Endothelial cell of hepatic sinusoid (primary cell): ENCODE measurements around the gene GFER.

ENCODE experiments used
- in situ Hi-C: cut with HindIII; loops from 2 replicates; pipeline ENCODE4 v1.10.0; 2017; ENCODE audit warnings: low sequenced_read_pairs

The GFER gene

DNA sequence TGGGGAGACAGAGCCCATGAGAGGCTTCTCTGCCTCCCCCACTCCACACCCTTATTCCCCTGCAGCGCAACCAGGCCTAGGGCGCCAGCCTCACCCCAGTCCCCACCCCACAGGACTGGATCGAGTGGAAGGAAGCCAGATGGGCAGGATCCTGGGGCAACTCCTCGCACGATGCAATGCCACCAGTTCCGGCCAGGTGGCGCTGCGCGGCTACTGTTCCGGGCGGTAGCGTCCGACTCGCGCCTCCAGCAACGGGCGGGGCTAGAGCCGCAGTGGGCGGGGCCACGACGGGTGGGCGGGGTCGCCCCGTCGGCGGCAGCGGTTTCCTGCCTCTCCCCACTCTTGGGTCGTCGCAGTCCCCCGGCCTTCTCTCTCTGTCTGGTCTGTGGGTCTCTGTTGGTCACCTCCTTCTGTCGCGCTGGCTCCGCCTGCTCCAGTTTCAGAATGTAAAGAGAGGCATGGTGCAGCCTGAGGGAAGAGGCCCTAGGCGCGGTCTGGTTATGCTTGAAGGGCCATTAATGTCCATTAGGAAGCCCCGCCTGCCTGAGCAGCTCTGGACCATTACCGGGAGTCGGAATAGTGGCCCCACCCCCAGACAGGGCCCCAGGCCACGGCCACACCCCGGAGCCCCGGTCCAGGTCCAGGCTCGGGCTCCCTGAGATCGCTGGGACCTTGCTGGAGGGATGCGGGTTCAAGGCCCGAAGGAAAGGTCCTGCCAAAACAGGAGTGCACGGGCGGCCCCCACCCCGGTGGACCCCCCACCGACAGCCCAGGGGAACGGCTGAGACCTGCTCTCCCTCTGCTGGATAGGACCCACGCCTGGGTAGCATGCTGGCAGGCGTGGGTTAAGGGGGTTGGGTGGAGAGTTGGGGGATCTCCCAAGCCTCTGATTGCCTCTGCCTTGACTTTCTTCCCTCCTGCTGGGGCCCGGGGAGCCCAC lies 39.4 kb downstream of the GFER start:
- in situ Hi-C loops = no loop called here

DNA sequence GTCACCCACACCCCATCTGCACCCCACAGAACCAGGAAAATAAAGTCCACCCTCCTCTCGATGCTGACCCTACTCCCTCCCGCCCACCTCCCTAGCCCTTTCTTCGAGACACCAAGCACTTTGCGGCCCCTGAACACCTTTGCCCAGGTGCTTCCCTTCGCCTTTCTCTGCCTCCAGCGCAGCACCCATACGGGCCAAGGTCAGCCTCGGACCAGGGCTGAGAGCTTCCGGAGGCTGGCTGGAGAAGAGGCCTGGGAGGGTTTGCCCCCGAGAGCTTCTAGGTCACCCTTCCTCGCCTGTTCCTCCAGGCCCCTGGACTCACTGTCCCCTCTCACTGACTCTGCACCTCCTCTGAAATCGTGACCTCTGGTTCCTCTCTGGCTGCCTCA lies 40.0 kb downstream of the GFER start:
- in situ Hi-C loops = no loop called here

DNA sequence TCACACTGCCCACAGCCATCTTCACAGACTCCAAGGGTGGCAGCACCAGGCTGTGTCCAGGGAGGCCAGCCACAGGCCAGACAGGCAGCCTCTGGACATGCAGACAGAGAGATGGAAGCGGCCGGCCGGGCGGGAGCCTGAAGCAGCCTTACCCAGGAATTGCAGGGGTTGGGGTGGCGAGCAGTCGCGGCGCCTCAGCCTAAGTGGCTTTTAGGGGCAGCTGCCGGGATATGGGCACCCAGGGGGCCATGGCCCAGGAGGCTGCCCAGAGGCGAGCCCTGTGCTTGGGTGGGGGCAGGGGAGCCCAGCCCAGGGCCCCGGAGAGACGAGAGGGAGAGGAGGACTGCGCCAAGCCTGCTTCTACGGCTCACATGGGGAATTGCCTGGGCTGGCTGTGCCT lies 41.3 kb downstream of the GFER start:
- in situ Hi-C loops = no loop called here

DNA sequence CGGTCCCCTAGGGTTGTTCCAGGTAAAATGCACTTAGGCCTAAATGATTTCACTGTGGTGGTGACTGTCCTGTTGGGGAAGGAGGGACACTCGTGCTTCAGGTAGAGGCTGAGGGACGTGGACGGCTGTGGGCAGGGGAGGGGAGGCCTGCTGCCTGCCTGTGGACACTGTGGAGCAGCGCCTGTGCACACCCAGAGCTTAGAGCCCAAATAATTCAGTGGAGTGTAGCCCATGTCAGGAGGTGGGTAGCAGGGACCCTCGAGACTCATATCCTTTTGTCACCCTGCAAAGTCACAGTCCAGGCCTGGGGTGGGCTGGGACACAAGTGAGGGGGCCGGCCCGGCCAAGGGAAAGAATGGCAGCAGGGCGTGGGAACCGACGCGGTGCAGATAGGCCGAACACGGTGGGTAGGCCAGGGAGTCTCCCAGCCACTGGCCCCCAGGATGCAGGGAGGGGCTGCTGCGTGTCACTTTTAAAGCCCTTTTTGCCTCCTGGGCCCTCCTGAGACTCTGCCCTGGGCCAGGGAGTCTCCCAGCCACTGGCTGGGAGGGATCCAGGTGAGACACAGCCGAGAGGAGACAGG lies 42.0 kb downstream of the GFER start:
- in situ Hi-C loops = no loop called here

DNA sequence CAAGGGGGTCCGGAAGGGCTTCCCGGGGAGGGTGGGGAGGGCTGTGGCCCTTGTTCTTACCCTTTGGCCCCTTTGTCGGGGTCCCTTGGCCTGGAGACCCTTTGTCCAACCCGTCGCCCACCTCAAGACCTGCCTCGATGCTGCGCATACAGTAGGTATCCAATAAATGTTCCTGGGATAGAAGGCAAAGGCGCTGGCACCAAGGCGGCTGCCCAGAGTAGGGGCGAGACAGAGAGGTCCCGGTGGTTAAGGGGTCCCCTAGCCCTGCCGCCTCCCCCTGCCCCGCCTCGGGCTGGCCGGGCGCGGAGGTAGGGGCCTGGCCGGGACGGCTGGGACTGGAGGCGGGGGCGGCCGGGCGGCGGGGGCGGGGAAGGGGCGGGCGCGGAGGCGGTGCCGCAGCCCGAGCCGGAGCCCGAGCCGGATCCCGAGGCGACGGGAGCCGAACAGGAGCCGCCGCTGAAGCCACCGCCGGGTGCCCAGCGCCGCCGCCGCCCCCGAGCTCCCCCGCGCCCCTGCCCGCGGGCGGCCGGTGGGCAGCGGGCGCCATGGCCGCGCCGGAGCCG lies 42.5 kb downstream of the GFER start, which contains the start of gene NHERF2:
Gene NHERF2, plus strand, starts transcription at position 442 of the 563 bp plus-strand sequence. Its CDS starts 104 bp downstream, at position 546.
- in situ Hi-C loops = no loop called here

DNA sequence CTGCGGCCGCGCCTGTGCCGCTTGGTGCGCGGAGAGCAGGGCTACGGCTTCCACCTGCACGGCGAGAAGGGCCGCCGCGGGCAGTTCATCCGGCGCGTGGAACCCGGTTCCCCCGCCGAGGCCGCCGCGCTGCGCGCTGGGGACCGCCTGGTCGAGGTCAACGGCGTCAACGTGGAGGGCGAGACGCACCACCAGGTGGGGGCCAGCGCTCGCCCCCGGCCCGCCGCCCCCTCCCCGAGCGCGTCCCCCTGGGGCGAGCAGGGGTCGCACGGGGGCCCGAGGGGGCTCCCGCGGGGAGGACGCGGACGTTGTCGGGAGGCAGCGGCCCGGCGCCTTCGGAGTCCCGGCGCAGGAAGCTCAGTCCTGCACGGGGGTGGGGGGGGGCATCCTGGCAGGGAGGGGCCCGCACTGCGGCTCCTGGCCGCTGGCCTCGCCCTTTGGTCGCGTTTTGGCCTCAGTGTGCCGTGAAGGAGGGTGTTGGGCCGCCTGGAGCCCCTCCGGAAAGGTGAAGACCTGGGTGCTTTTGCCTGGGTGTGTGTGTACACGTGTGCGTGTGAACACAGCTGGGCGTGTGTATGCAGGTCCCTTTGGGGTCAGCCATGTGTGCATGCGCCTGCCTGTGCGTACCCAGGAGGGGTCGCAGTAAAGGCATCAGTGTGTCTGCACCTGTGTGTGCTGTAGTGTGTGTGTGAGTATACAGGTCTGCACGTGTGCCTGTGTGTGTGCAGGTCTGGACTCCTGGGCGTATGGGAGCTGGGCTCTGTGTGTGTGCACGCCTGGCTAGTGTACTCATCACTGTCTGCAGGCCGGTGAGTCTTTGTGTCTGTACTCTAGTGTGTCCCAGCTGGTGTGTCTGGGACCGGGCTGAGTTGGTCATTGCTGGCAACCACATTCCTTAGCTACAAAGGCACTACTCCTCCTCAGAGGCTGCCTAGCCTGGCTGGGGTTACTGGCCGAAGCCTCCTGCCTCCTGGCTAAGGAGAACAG lies 43.3 kb downstream of the GFER start:
- in situ Hi-C loops = no loop called here

DNA sequence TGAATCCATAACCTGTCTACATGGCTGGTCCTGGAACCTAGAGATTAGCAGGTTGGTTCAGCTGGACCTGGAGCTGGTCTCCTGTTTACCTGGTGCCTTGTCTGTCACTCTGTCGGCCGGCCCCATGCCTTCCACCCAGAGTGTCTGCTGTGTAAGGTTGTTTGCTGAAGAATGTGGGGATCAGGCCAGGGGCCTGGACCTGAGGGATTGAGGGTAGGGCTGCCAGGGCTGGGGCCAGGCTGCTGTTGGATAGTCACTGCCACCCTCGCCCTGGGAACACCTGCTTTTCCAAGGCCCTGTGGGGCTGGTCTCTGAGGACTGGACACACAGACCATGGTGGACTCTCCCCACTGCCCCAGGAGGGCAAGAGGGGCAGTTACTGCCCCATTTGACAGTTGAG lies 44.2 kb downstream of the GFER start:
- in situ Hi-C loops = no loop called here

DNA sequence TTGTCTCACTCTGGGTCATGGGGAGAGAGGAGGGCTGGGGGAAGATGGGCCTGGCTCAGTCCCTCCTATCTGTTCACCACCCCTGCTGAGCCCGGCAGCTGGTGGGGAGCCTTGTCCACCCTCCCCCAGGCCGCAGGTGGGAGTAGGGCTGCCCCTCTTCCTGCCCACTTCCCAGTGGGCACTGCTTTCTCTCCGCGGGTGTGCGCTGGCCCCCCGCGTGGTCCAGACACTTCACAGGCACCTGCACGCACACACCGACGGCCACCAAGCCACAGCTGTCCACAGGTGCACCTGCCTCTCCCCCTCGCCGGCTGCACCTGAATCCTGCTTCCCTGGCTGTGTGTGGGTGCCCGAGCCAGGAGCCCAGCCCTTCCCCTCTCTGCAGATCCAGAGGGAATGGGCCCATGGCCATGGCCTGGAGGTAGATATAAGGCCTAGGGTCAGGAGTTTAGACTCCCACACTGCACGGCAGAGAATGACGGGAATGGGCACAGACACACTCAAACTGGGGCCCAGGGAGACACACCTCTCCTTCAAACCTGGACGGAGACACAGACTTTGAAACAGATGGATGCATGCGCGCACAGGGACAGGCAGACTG lies 44.7 kb downstream of the GFER start:
- in situ Hi-C loops = no loop called here

DNA sequence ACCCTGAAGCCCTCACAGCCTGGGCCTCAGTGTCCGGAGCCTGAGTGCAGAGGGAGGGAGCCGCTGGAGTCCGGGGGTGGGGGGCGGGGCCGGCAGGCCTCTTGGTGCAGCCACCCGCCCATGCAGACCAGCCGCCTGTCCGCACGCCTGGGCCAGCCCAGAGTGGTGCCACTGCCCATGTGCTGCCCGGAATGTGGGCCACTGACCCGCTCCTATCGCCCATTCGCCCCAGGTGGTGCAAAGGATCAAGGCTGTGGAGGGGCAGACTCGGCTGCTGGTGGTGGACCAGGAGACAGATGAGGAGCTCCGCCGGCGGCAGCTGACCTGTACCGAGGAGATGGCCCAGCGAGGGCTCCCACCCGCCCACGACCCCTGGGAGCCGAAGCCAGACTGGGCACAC lies 45.4 kb downstream of the GFER start:
- in situ Hi-C loops = no loop called here

DNA sequence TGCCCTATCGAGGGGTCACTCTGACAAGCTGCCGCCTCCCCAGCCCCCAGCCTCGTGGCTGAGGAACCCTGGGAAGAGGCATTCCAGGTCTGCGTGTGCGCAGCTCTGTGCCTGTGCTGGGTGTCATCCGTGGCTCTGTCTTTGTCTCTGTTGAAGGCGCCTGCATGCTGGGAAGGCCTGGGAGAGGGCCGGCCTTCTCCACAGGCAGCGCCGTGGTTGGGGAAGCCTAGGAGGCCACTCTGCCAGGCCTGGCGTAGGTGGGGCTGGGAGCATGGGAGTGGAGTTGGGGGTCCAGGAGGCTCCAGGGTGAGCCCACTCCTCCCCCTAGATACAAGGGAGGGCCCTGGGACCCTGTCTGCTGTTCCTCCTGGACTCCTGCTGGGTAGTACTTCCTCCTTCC lies 46.0 kb downstream of the GFER start:
- in situ Hi-C loops = loop anchor here (10.0 kb wide), 1 partner anchor 475 kb away; no protein-coding TSS in a partner anchor

DNA sequence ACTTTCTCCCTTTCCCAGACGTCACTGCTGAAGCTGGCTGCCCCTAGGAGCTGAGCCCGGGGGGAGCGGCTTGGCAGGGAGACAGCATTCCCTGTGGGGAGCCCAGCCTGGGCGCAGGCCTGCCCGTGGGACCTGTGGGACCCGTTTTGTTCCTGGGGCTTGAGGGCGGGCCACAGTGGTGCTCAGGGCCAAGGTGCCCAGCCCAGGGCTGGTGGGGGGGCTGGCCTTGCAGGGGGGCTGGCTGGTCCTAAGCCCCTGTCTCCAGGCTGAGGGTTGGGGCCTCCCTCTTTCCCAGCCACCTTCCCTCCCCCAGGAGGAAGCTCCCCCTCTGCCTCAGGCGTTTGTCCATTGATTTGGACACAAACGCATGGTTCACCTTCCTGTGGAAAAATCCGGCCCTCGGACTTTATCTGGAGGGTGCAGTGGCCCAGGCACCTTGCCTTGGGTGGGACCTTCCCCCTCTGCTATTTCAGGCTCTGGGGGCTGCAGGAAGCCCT lies 47.1 kb downstream of the GFER start:
- in situ Hi-C loops = loop anchor here (10.0 kb wide), 1 partner anchor 474 kb away; no protein-coding TSS in a partner anchor

DNA sequence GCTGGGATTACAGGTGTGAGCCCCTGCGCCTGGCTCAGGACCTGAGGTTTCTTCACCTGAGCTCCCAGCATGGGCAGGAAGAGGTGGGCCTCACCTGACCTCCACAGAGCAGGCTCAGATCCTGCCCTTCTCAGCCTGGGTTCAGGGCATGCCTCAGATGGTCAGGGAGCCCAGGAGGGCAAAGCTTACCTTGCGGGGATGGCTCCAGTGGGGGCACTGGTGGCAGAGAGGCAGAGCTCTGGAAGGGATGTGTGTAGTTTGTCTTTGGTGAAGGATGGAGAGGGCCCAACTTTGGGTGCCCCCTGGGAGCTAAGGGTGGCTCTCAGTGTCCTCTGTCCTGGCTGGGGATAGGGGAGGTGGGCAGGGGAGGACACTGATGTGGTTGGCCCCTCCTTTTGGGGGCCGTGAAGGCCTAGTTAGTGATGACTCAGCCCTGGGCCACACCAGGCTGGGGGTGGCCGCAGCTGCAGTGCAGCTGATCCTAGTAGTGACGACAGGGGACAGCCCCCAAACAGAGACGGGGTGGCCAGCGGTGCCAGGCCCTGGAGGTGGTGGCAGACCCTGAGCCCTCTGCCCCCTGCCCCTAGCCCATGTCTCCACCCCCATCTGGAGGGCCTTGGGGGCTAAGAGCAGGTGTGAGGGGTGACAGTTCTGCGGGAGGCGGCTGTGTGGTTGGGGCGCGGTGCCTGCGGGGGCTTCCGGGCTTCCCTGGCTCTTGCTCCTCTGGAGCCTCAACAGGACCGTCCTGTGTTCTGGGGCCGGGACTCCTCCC lies 48.5 kb downstream of the GFER start:
- in situ Hi-C loops = loop anchor here (10.0 kb wide), 1 partner anchor 472 kb away; no protein-coding TSS in a partner anchor

DNA sequence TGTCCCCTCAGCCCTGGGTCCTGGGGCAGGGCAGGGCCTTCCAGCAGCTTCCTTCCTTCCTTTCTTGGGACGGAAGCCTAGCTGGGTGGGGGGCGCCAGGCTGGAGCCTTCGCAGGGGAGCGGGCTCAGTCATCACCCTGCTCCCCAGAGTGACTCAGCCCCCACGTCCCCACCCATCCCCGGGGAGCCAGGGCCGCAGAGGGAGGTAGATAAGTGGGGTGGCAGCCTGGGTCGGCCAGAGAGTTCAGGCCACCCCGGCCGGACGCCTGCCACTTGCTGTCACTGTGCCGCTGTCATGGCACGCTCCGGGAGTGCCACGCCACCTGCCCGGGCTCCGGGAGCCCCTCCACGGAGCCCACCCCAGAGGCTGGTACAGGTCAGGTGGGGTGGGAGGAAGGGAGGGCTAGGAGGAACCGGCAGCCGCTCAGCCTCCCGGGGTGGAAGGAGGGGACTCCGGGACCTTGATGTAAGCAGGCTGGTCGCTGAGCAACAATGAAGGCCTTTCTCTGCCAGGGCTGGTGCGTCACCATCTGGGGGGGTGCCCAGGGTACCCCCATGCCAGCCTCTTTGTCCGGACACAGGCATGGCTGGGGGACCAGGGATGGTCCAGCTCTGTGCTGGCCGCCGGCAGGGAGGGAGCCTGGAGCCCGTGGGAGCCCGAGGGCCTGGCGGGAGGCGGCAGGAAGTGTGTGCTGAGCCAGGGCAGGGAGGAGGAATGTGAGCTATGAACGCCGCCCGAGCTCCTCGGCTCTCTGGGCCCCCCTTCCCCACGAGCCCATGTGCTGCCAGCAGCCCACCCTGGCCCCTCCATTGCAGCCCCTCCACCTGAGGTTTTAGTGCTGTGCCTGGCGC lies 49.3 kb downstream of the GFER start:
- in situ Hi-C loops = loop anchor here (10.0 kb wide), 1 partner anchor 472 kb away; no protein-coding TSS in a partner anchor

DNA sequence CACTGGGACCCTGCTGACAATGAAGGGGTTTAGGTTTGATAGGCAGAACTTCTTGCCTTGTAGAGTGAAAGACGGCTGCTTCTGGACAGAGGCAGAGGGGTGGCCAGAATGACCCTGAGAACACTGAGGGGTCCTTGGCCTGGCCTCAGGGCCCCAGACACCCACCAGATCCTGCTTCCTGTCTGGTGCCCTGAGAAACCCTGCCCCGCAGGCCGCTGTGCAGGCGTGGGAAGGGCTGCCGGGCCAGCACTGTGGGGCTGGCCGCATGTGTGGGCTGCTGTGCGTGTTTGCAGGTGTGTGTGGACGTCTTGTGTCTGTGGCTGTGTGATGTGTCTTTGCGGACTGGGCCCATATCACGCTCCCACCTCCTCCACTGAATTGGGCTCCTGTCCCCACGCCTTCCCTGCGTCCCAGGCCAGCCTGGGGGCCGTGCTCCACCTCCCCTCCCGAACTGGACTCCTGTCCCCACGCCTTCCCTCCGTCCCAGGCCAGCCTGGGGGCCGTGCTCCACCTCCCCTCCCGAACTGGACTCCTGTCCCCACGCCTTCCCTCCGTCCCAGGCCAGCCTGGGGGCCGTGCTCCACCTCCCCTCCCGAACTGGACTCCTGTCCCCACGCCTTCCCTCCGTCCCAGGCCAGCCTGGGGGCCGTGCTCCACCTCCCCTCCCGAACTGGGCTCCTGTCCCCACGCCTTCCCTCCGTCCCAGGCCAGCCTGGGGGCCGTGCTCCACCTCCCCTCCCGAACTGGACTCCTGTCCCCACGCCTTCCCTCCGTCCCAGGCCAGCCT lies 50.1 kb downstream of the GFER start:
- in situ Hi-C loops = loop anchor here (10.0 kb wide), 1 partner anchor 471 kb away; no protein-coding TSS in a partner anchor

DNA sequence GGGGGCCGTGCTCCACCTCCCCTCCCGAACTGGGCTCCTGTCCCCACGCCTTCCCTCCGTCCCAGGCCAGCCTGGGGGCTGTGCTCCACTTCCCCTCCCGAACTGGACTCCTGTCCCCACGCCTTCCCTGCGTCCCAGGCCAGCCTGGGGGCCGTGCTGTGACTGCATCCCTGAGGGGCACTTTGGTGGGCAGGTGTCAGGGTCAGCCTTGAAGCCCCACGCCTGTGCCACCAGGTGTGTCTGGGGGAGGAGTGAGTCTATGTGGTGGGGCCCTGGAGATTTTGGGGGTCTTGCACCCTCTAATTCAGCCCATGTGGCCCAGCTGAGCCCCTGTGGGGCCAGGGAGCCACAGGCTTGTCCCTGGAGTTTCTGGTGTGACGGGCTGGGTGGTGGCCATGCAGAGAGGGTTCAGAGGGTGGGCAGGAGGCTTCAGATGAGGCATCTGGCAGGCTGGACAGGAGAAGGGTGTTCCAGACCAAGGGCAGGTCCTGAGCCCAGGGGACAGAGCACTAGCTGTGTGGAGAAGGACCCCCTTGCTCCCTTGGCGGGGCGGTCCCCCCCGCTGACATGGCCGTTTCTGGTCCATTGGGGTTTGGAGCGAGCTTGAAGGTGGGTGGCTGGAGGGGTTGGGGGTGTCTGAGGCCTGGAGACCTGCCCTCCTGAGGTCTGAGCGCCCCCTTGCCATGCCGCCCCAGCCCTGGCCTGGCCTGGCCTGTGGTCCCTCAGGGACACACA lies 50.9 kb downstream of the GFER start:
- in situ Hi-C loops = loop anchor here (5.0 to 10.0 kb wide), 4 partner anchors 42 to 470 kb away; partner anchors contain the start of gene RNF151

DNA sequence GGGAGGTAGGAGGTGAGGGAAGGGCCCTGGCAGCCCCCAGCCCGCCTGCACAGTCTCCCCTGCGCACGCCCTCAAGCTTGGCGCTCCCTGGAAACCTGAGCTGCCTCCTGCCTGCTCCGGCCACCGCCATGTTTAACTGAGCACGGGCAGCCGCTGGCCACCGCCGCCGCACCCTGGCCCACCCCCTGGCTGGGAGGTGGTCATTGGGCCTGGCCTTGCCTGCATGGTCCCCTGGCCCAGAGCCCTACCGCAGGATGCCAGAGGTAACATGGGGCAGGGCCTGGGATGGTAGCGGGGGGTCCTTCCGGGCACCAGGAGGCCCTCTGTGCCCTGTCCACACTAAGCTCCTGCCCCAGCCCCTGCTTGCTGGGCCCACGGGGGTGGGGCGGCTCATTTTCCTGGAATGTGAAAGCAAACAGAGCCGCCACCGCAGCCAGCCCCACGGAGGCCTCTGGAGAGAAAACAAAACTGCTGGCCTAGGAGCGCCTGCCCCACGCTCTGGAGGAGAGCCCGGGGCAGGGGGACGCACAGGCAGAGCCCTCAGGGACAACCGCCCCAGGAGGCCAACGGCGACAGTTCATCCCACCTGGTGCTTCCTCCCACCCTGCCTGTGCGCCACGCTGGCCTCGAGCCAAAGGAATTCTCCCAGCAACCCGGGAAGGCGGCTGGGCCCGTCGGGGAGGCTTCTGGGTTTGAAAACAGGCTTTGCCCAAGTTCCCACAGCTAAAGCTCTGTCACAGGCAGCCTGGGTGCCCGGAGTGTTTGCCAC lies 51.6 kb downstream of the GFER start:
- in situ Hi-C loops = loop anchor here (5.0 to 10.0 kb wide), 4 partner anchors 42 to 469 kb away; partner anchors contain the start of gene RNF151
